Measurements from ENCODE around the gene NR4A1.

The NR4A1 gene

GRCh38 chr12:52083638-52083996 is 32.4 kb downstream of the NR4A1 start:
- H3K36me3 ChIP-seq (ENCODE audit: insufficient read depth, low read length), result peaks cover 4% of the 10 kb centered on the region; the same call in 1 of the 2 replicates
- no peak overlapping the region for H3K4me2 ChIP-seq (ENCODE audit: low read depth, low read length, poor library complexity, severe bottlenecking)
- H3K9me3 ChIP-seq (ENCODE audit: insufficient read depth, low read depth, low read length), result no peaks in the 10 kb centered on the region
- no peak overlapping the region for H3K4me3 ChIP-seq (ENCODE audit: low read length, poor library complexity, severe bottlenecking)
- H3F3A ChIP-seq (ENCODE audit: low read depth), result no peaks in the 10 kb centered on the region
- no peak overlapping the region for H2AFZ ChIP-seq (ENCODE audit: low read length)
- H3K9ac ChIP-seq (ENCODE audit: low read depth, low read length, poor library complexity, severe bottlenecking), result no peak overlapping the region
- H3K9me2 ChIP-seq (replicated peaks; ENCODE audit: low read depth, low read length), result no peaks in the 10 kb centered on the region
- H3K4me1 ChIP-seq (ENCODE audit: insufficient read depth, low read length, poor library complexity, severe bottlenecking), result peaks cover 15% of the 10 kb centered on the region
- H3K79me2 ChIP-seq (ENCODE audit: insufficient read depth, low read length), result no peaks in the 10 kb centered on the region
- H3K27me3 ChIP-seq (ENCODE audit: insufficient read depth, low read length, poor library complexity, severe bottlenecking), result no peaks in the 10 kb centered on the region
- peaks cover 3% of the 10 kb centered on the region for H4K20me1 ChIP-seq (ENCODE audit: insufficient read depth, low read length, poor library complexity, severe bottlenecking)
- no peak for TF ChIP-seq EZH2phosphoT487 (IDR thresholded peaks at IDR 0.05; ENCODE audit: borderline replicate concordance)
- TF ChIP-seq CTCF (conservative IDR thresholded peaks at IDR 0.05; ENCODE audit: low read length), result no peak; the same call in 1 of the 2 replicates

- no peak overlapping the region for H3K4me2 ChIP-seq (ENCODE audit: low read depth, low read length, poor library complexity, severe bottlenecking)
- TF ChIP-seq CTCF (conservative IDR thresholded peaks at IDR 0.05; ENCODE audit: low read length) (no peak), EZH2phosphoT487 (IDR thresholded peaks at IDR 0.05; ENCODE audit: borderline replicate concordance) (no peak)
- no peak overlapping the region for H2AFZ ChIP-seq (ENCODE audit: low read length)
These were observed 33.4 kb downstream of the NR4A1 start for GRCh38 chr12:52084491-52085231.

GRCh38 chr12:52085682-52086180 is 34.5 kb downstream of the NR4A1 start:
- no peaks in the 10 kb centered on the region for H3K79me2 ChIP-seq (ENCODE audit: insufficient read depth, low read length)
- H3K9me3 ChIP-seq (ENCODE audit: insufficient read depth, low read depth, low read length), result no peaks in the 10 kb centered on the region
- H4K20me1 ChIP-seq (ENCODE audit: insufficient read depth, low read length, poor library complexity, severe bottlenecking), result no peaks in the 10 kb centered on the region
- H3K4me3 ChIP-seq (ENCODE audit: low read length, poor library complexity, severe bottlenecking), result no peak overlapping the region
- H3K4me1 ChIP-seq (ENCODE audit: insufficient read depth, low read length, poor library complexity, severe bottlenecking), result peaks cover 15% of the 10 kb centered on the region
- H3F3A ChIP-seq (ENCODE audit: low read depth), result no peaks in the 10 kb centered on the region
- H3K9me2 ChIP-seq (replicated peaks; ENCODE audit: low read depth, low read length), result no peaks in the 10 kb centered on the region
- no peak overlapping the region for H2AFZ ChIP-seq (ENCODE audit: low read length)
- H3K36me3 ChIP-seq (ENCODE audit: insufficient read depth, low read length), result no peaks in the 10 kb centered on the region
- TF ChIP-seq CTCF (conservative IDR thresholded peaks at IDR 0.05; ENCODE audit: low read length) (no peak), EZH2phosphoT487 (IDR thresholded peaks at IDR 0.05; ENCODE audit: borderline replicate concordance) (no peak)
- H3K9ac ChIP-seq (ENCODE audit: low read depth, low read length, poor library complexity, severe bottlenecking), result no peak overlapping the region
- H3K27me3 ChIP-seq (ENCODE audit: insufficient read depth, low read length, poor library complexity, severe bottlenecking), result peaks cover 3% of the 10 kb centered on the region
- H3K4me2 ChIP-seq (ENCODE audit: low read depth, low read length, poor library complexity, severe bottlenecking), result no peak overlapping the region

More at GRCh38 chr12:52084491-52085231, 33.4 kb downstream of the NR4A1 start:
- H3F3A ChIP-seq (ENCODE audit: low read depth), result no peaks in the 10 kb centered on the region
- H3K36me3 ChIP-seq (ENCODE audit: insufficient read depth, low read length), result no peaks in the 10 kb centered on the region
- peaks cover 15% of the 10 kb centered on the region for H3K4me1 ChIP-seq (ENCODE audit: insufficient read depth, low read length, poor library complexity, severe bottlenecking)
- no peak overlapping the region for H3K4me3 ChIP-seq (ENCODE audit: low read length, poor library complexity, severe bottlenecking)
- no peak overlapping the region for H3K9ac ChIP-seq (ENCODE audit: low read depth, low read length, poor library complexity, severe bottlenecking)
- H3K9me3 ChIP-seq (ENCODE audit: insufficient read depth, low read depth, low read length), result no peaks in the 10 kb centered on the region
- H3K9me2 ChIP-seq (replicated peaks; ENCODE audit: low read depth, low read length), result no peaks in the 10 kb centered on the region
- H3K79me2 ChIP-seq (ENCODE audit: insufficient read depth, low read length), result no peaks in the 10 kb centered on the region
- H4K20me1 ChIP-seq (ENCODE audit: insufficient read depth, low read length, poor library complexity, severe bottlenecking), result no peaks in the 10 kb centered on the region
- H3K27me3 ChIP-seq (ENCODE audit: insufficient read depth, low read length, poor library complexity, severe bottlenecking), result no peaks in the 10 kb centered on the region
